AG08395 (cell line): ENCODE measurements around the gene CISH.
A peak's percentile ranks its signal among the peaks of the same experiment; 100 is the strongest.

Experiments
- DNase-seq: peaks from one replicate; pipeline ENCODE4 v3.0.0; 2012; ENCODE audit warnings: mixed read lengths, low spot score

CISH gene

GRCh38 chr3:50612970-50613846, 1.6 kb upstream of the CISH start:
- DNase-seq = no peak

GRCh38 chr3:50612234-50612882, 784 bp upstream of the CISH start:
- no peak for DNase-seq

GRCh38 chr3:50610992-50611463, 546 bp downstream of the CISH start:
- DNase-seq = no peak

DNA sequence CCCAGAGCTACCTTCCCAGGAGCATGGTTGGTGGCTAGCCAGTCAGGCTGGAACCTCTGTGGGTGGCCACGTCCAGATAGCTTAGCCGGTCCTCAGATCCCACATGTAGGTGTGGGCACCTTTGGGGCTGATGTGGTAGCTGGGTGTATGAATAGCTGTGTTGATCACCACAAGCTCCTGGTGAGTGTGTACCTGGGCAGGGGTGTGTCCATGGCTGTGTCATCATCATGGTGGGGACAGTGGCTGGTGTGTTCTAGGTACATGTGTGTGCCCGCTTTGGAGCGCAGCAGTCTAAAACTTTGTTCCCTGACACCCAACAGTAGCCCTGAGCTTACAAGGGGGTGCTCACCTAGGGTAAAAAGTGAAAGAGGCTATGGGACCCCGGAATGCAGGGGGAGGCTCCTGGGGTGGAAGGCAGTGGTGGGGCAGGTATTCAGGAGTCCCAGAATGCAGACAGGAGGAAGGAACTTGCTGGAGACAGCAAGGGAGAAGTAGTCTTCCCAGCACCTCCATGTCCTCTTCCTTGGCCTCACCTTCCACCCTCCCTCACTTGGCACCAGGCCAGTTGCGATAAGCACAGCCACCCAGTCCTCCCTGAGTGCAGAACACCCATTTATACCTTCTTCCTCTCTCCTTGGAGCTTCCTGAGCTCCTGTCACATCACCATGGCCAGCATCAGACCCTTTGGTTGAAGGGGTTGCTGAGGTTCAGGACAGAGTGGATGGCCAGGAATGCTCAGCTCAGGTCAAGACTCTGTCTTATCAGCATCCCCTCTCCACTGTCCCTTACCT, 1.2 kb downstream of the CISH start:
- no peak for DNase-seq

DNA sequence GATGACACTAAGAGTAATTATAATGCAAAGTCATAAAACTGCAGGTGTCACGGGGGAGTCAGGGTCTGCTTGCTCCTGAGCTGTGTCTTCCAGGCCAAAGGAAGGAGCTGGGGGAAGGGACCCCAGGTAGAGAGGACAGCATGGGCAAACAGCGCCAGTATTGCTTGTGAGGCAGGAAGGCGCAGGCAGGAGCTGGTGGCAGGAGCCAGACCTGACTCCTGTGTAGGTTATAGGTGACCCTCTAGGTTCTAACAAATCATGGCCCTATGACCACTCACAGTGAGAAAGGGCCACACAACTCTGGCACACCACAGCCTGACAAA, 1.9 kb downstream of the CISH start:
- no peak for DNase-seq

GRCh38 chr3:50609071-50609762, 2.4 kb downstream of the CISH start:
- no peak for DNase-seq

GRCh38 chr3:50608278-50608677, 3.3 kb downstream of the CISH start:
- no peak for DNase-seq

GRCh38 chr3:50607271-50608091, 4.1 kb downstream of the CISH start:
- no peak for DNase-seq

DNA sequence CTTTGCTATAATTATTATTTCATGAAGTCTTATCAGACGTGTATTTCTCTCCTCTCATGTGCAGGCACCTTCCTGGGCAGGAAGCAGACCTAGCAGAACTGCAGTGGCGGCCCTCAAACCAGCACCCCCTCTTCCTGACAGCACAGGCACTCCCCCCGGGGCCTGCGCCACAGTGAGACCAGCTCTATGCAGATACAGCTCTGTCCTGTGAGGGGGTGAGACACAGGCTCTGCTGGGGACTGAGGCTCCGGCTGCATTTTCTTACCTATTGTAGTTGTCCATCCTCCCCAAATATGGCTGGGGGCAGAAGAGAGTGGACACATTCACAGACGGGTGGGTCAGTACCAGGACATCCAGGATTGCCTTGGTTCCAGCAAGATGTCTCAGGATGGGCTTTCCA, 5.0 kb downstream of the CISH start:
- no peak for DNase-seq

DNA sequence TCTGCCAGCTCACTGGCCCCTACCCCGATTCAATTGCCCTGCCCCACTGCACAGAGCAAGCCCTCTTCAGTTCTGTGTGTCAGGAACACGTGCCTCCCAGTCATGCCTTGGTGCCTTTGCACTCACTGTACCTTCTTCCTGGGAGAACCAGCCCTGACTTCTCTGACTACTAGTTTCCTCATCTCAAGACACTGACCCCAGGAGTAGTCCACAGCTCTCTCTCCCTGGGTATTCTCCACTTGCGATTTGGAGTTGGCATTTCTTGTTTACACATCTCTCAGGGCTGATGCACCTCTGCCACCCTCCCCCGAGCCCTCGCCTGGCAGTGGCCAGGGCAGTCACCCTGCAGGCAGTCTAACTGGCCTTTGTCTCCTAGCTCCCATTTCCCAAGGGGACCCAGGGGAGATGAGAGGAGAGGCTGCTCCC, 5.7 kb downstream of the CISH start:
- no peak for DNase-seq

- DNase-seq = no peak
These were observed 6.7 kb downstream of the CISH start for GRCh38 chr3:50604628-50605588.

GRCh38 chr3:50604110-50604621, 7.4 kb downstream of the CISH start:
- DNase-seq = no peak

- DNase-seq = no peak
These were observed 8.1 kb downstream of the CISH start for GRCh38 chr3:50603261-50604109.

DNA sequence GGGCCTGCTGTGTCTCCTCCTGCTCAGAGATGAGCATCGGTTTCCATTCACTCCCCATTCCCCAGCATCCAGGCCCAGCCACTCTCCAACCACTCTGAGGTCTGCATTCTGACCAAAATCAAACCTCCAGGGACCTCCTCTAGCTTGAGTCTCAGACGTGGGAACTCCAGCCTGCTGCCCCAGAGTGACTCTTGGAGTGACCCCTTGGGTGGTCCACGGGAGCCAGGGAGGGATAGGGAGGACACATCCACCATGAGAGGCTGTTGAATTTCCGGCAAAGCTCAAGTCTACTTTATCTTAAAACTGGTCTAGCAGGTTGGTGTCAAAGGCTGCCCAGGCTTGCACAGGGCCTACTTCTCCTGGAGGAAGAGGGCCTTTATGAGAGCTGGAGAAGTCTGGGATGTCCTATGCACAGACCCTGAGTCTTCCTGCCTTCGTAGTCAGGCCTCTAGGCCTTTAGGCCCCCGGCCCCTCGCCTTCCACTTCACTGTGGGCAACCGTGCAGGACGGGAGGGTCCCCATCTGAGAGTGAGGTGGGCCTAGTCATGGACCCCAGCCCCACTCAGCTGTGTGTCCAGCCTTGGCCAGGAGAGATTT, 8.9 kb downstream of the CISH start:
- no peak for DNase-seq

DNA sequence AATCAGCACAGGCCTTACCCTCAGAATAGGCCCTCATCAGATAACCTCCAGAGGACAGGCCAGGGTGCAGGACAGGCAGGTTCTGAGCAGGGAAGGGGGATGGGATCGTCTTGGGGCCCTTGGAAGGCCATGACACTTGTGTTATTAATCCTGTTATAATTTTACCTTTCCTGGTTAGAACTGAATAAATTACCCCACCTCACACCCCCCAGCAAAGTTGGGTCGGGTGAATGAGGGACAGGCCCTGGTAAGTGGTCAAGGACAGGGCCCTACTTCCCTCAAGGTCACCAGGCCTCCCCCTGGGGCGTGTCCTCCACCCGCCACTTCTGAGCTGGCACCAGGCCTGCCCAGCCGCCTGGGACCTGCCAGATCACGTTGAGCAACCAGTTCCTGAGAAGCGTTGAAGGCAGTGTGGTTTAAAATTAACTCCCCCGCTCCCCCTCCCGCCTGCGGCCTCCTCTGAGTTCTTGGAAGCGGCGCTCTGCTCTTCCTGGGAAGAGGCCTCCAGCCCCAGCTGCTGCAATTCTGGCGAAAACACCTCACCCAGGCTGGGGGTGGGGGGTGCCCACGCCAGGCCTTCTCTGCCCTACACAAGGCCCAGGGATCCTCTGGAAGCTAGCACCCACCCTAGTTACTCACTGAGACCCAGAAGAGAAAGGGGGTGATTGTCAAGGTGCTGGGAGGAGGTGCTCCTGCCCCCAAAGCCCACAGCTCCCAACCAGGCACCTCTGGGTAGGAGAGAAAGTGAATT, 10.6 kb downstream of the CISH start:
- peak; percentile 97 for DNase-seq

DNA sequence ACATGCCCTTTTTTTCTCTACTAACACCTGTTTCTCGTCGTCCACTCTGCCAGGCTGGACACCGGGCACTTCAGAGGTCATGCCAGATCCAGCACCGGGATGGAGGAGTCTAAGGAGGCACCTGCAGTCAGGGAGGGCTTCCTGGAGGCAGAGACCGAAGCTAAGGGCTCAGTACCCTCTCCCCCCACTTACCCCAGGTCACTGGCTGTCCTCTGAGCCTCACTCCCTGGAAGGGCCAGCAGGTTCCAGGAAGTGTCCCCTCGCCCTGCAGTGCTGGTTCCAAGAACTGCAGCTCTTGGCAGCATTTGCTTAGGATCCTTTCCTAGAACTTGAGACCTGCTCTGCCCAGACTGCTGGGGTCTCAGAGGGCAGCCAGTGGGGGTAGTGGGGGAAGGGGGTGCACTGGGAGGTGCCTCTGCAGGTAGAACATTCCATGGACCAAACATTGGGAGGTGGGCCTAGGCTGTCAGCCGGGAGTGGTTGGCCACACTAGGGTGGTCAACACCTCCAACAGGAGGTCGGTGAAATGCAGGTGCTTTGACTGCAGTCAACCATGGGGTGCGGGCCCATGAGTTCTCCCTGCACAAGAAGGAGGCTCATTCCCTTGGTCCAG, 11.3 kb downstream of the CISH start:
- no peak for DNase-seq

DNA sequence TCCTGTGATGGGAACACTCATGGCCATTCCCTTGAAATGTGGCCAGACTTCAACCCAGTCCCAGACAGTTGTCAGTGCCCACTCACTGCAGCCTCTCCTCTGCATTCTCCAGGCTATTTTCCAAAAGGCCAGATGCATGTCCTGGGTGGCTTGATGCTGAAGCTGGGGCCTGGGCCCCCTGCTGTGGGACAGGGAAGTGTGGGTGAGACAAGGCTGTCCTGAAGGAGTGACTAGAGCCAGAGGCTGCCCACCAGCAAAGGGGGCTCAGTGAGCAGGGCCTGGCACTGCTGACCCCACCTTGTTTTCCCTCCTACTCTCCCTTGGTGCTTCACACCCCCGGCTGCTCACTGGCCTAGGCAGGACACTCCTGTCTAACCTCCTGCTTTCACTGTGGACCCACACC, 11.9 kb downstream of the CISH start:
- no peak for DNase-seq
